Transverse colon (tissue), 4 donors: ENCODE results near the gene RANBP10.

Experiments
- CTCF ChIP-seq, 5 experiments: fragments of 200-600 bp in 3 of 5; fragments of 450-650 bp in 2 of 5; sonication (generic) in 3 of 5; IDR thresholded peaks; 1 replicate in 2 of 5; 2 replicates in 3 of 5; pipeline ENCODE4 v1.5.1; 2016 to 2017; ENCODE audit warnings: antibody characterized with exemption in 5 of 5, inconsistent platforms in 3 of 5, mild to moderate bottlenecking in 2 of 5, moderate library complexity in 1 of 5
- EP300 ChIP-seq: sonication (generic); formaldehyde crosslinking; IDR thresholded peaks from one replicate; pipeline ENCODE4 v1.6.1; 2017; ENCODE audit warnings: antibody characterized with exemption, low read depth
- POLR2A ChIP-seq: fragments of 450-650 bp; IDR thresholded peaks from one replicate; pipeline ENCODE4 v1.6.1; 2016; ENCODE audit warnings: antibody characterized with exemption, mild to moderate bottlenecking, moderate library complexity
- POLR2AphosphoS5 ChIP-seq, 3 donors: sonication (generic); formaldehyde crosslinking; IDR thresholded peaks; one replicate each; pipeline ENCODE4 v1.6.1; 2016; ENCODE audit warnings: antibody characterized with exemption in 3 of 3

- TF ChIP-seq CTCF (IDR thresholded peaks at IDR 0.05) (no peak), POLR2AphosphoS5 (IDR thresholded peaks at IDR 0.05) (no peak), POLR2A (no peak), EP300 (no peak)
These were observed 23.6 kb downstream of the RANBP10 start for GRCh38 chr16:67782567-67783352.
